Measurements from ENCODE around the gene FBXL14. TPM values are rescaled to one million over a fixed set of nuclear protein-coding genes. Genes with fewer than 3 reads are reported as not detected.

Gene FBXL14
- total RNA-seq, 1 donor from 2014 or later, result 16.7 TPM

DNA sequence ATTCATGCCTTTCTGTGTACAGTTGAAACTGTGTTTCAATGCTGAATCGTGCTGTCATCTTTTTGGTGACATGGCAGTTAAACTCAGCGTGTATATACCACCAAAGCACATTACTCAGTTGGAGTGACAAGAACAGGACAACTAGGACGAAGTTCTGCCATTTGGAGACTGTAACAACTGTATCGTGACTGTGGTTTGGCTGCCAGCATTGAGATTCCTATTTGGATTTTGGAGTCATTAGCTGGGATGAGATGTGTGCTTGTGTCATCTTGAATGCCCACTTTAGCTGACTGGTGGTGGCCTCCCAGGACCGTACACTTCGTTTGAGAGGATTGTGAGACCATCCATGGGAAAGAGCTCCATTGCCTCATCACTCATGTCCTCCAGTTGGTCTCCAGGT lies 42.9 kb downstream of the FBXL14 start:
- no peak for TF ChIP-seq CTCF (conservative IDR thresholded peaks at IDR 0.05)
- Mint-ChIP-seq H3K27ac (no peak overlapping the region), H3K36me3 (peaks cover 25% of the 10 kb centered on the region), H3K9me3 (peaks cover 4% of the 10 kb centered on the region), H3K27me3 (peaks cover 5% of the 10 kb centered on the region), H3K4me1 (ENCODE audit: unreplicated experiment) (no peaks in the 10 kb centered on the region), H3K4me3 (no peak overlapping the region)
- DNase-seq (ENCODE audit: extremely low spot score, unreplicated experiment), result no peak

DNA sequence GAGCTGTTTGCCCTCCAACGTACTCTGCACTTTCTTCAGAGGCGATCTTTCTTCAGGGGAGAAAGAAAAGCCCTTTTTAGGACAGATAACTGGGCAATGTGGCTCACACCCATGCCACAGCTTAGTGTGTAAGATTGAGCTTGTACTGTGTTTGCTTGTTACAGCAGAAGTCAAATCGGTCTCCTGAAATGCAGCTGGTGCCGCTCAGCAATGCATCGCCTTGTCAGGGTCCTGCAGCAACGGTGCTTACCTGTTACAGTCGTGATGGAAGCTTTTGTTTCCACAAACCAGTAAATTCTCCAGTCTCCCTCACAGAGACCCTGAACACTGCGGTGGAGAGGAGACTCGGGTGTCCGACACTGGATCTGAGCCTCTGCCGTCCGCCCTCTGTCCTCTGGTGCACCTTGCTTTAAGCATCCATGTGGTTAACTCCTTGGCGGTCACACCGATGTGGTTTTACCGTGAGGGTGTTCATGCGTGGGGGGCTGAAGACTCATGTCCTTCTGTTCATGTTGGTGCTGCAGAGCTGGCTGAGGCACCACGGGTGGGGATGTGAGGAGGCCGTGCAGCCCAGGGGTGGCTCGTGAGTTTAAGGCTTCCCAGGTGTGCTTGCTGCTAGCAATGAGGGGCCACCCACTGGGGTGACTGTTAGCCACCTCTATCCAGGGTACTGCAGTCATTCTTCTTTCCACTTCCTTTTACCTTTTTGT lies 47.3 kb downstream of the FBXL14 start:
- Mint-ChIP-seq H3K27ac (no peak overlapping the region), H3K27me3 (no peaks in the 10 kb centered on the region), H3K4me3 (no peak overlapping the region), H3K4me1 (ENCODE audit: unreplicated experiment) (no peaks in the 10 kb centered on the region), H3K9me3 (peaks cover 9% of the 10 kb centered on the region), H3K36me3 (peaks cover 28% of the 10 kb centered on the region)
- TF ChIP-seq CTCF (conservative IDR thresholded peaks at IDR 0.05), result no peak
- no peak for DNase-seq (ENCODE audit: extremely low spot score, unreplicated experiment)

DNA sequence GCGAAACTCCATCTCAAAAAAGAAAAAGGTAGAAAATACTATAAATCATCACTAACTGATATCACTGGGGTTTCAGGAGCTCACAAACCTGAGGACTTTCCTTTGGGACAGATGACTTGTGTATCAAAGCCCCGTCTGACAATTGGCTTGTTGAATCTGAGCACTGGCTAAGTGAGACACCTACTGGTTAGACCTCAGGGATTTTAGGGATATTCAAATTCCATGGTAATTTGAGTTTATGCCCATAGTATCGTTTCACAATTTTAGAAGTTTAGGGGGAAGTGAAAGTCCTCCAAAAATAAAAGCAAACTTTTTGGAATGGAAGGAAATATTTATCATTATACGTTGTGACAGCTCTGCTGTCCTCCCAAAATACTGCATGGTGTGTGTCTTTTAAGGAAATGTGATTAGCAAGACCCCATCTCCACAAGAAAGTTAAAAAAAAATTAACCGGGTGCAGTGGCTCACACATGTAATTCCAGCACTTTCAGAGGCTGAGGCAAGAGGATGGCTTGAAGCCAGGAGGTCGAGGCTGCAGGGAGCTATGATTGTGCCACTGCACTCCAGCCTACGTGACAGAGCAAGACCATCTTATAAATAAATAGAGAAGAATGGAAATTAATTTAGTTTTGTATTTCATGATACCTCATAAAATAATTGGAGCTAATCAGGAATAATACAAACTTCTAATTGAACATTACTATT lies 49.2 kb downstream of the FBXL14 start:
- peaks cover 22% of the 10 kb centered on the region for H3K36me3 Mint-ChIP-seq
- no peak overlapping the region for H3K4me3 Mint-ChIP-seq
- H3K9me3 Mint-ChIP-seq, result peaks cover 9% of the 10 kb centered on the region
- H3K4me1 Mint-ChIP-seq (ENCODE audit: unreplicated experiment), result no peaks in the 10 kb centered on the region
- no peak for TF ChIP-seq CTCF (conservative IDR thresholded peaks at IDR 0.05)
- peaks cover 3% of the 10 kb centered on the region for H3K27me3 Mint-ChIP-seq
- H3K27ac Mint-ChIP-seq, result no peak overlapping the region
- no peak for DNase-seq (ENCODE audit: extremely low spot score, unreplicated experiment)

DNA sequence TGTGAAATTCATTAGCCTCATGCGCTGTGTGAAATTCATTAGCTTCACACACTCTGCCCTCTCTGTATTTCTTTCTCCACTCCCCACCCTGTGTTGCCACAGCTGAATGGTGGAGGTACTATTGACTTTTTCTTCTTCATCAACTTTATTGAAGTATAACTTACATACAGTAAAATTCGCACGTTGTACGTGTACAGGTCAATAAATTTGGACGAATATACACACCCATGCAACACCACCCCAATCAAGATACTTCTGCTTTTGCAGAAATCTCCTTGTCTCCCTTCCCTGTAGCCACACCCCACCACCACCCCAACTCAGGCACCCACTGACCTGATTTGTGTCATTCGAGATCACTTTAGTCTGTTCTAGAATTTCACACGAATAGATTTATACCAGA lies 51.8 kb downstream of the FBXL14 start:
- Mint-ChIP-seq H3K27ac (no peak overlapping the region), H3K9me3 (peaks cover 5% of the 10 kb centered on the region), H3K4me1 (ENCODE audit: unreplicated experiment) (no peaks in the 10 kb centered on the region), H3K4me3 (no peak overlapping the region), H3K27me3 (peaks cover 6% of the 10 kb centered on the region), H3K36me3 (peaks cover 22% of the 10 kb centered on the region)
- no peak for TF ChIP-seq CTCF (conservative IDR thresholded peaks at IDR 0.05)
- DNase-seq (ENCODE audit: extremely low spot score, unreplicated experiment), result no peak

DNA sequence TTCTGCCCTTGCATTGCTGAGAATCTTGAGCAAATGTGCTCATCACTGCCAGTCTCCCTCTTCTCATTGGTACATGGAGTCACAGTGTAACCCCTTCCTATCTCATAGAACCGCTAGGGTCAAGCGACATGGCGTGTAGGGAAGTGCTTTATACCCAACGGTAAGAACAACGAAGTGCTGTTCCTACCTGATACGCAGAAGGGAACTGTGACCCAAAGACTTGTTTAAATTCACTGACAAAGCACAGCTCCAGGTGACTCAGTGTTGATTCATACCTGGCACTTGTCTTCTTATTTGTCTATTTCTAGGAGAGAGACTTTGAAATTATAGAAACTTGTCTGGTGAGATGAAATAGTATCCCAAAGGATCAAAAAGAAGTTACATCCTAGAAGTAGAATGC lies 53.7 kb downstream of the FBXL14 start:
- no peak overlapping the region for H3K27ac Mint-ChIP-seq
- TF ChIP-seq CTCF (conservative IDR thresholded peaks at IDR 0.05), result no peak
- H3K9me3 Mint-ChIP-seq, result peaks cover 5% of the 10 kb centered on the region
- peaks cover 20% of the 10 kb centered on the region for H3K27me3 Mint-ChIP-seq
- no peak for DNase-seq (ENCODE audit: extremely low spot score, unreplicated experiment)
- H3K4me3 Mint-ChIP-seq, result no peak overlapping the region
- H3K36me3 Mint-ChIP-seq, result peaks cover 24% of the 10 kb centered on the region
- H3K4me1 Mint-ChIP-seq (ENCODE audit: unreplicated experiment), result no peaks in the 10 kb centered on the region
